GM12801 (cell line): Measurements from ENCODE around the gene SDC4.
A peak's percentile ranks its signal among the peaks of the same experiment; 100 is the strongest.

Experiments used
- TF ChIP-seq, protein P1 (sequence below): IDR thresholded peaks from one replicate; pipeline ENCODE4 v1.5.1; 2011; ENCODE audit warnings: control low read depth; ENCODE audit not compliant: insufficient read length; ENCODE audit errors: extremely low read depth

Gene SDC4

DNA sequence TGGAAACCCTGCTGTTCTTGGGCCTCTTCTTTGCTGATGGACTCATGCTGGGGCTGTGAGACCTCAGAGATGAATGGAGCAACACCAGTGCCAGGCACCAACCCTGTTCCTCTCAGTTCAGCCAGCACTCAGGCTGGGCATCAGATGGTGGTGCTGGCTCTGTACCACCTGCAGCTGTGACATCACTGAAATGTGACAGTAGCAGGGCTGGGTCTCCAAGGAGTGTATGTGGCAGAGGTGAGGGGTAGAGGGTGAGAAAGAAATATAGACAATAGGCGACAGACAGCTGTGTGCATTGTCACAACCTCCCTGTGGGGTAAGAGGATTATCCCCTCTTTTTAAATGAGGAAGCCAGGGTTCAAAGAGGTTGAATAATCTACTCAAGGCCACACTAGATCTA is 30.0 kb upstream of the SDC4 start, which contains the start of gene TP53TG5:
TSS of gene TP53TG5 (minus strand) at position 135 of the 400 bp plus-strand sequence. CDS start at position 46, 89 bp downstream.
- TF ChIP-seq, protein P1, sequence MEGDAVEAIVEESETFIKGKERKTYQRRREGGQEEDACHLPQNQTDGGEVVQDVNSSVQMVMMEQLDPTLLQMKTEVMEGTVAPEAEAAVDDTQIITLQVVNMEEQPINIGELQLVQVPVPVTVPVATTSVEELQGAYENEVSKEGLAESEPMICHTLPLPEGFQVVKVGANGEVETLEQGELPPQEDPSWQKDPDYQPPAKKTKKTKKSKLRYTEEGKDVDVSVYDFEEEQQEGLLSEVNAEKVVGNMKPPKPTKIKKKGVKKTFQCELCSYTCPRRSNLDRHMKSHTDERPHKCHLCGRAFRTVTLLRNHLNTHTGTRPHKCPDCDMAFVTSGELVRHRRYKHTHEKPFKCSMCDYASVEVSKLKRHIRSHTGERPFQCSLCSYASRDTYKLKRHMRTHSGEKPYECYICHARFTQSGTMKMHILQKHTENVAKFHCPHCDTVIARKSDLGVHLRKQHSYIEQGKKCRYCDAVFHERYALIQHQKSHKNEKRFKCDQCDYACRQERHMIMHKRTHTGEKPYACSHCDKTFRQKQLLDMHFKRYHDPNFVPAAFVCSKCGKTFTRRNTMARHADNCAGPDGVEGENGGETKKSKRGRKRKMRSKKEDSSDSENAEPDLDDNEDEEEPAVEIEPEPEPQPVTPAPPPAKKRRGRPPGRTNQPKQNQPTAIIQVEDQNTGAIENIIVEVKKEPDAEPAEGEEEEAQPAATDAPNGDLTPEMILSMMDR: no peak

DNA sequence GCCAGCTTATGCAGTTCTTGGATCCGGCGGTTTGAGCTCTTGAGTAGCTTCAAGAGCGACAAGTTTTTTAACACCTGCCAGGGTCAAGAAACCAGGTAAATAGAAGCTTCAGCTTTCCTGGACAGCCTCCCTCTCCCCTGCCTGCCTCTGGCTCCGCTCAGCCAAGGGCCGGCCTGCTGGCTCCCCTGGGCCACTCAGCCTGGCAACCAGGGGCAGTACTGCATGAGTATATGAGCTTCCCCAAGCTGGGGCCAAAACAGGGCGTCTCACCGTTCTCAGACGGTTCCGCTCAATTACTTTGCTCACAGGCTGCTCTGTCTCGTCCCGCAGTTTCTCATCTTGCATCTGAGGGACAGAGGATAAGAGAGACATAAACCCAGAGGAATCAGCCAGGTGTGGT is 29.0 kb upstream of the SDC4 start:
- TF ChIP-seq, protein P1: no peak

DNA sequence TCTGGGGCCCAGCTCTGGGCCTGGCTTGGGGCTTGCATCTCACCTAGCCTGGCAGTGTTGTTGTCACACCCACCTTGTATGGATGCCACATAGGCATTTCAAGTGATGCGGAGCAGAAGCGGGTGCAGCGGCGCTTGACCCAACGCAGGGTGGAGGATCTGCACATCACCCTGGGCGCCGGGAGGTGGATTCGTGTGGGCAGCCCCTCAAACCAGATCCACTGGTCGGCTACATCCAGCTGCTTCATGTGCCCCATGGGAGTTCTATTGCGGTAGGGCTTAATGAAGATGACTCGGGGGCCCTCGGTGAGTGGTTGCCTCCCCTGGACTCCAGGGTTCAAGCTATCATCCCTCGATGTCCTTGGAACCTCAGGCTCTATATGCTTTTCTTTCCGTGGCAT is 26.7 kb upstream of the SDC4 start:
- TF ChIP-seq, protein P1: no peak

- TF ChIP-seq, protein P1: no peak
Measured at GRCh38 chr20:45374101-45374467, 25.9 kb upstream of the SDC4 start.

DNA sequence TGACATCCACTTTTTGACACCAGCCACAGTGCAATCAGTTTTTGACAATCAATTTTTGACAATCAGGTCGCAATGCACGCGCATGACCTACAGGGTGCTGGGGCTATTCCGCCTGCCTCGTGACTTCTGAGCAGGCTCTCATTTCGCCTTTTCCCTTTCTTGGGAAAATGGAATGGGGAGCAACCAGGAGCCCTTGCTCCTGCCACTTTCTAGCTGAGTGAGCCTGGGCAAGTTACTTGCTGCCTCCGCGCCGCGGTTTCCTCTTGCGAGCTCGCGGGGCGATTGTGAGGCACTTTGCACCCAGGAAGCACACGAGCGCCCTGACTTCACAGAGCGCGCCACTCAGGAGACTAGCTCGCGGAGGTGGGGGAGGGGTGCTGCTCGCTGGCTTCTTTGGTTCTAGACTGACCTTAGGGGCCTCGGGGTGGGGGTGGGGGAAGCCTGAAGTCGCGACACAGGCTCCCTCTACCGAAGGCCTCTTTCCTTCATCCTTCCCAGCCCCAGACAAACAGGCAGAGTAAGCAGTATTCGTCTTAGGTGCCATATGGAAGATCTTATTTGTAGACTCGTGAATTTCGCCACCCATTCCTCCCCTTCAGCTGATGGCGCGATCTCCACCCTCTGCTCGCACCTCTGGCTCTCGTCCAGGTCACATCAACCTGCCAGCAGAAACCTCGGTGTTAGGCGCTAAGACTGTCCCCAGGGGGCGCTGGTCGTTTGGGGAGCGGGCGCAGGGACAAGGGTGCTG is 25.3 kb upstream of the SDC4 start:
- TF ChIP-seq, protein P1: peak; percentile 44

- TF ChIP-seq, protein P1: no peak
Measured at GRCh38 chr20:45372646-45373352, 24.6 kb upstream of the SDC4 start.

GRCh38 chr20:45372241-45372640 is 24.0 kb upstream of the SDC4 start:
- TF ChIP-seq, protein P1: no peak
